Measurements from ENCODE around the gene ZNF280A. TPM values are rescaled to one million over a fixed set of nuclear protein-coding genes. Genes with fewer than 3 reads are reported as not detected.

ZNF280A gene
- total and polyA plus RNA-seq, 2 experiments from 2014 or later = not detected

GRCh38 chr22:22479116-22479515 is 41.0 kb downstream of the ZNF280A start:
- ATAC-seq (no peak), DNase-seq (ENCODE audit: low spot score) (no peak)
- H3K27ac ChIP-seq (ENCODE audit: low read depth) = no peak overlapping the region
- H3K79me2 ChIP-seq (replicated peaks; ENCODE audit: insufficient read depth) = no peaks in the 10 kb centered on the region
- Mint-ChIP-seq H3K36me3 (ENCODE audit: low read depth) (no peaks in the 10 kb centered on the region), H3K27me3 (ENCODE audit: insufficient read depth, low read depth, poor library complexity) (peaks cover 26% of the 10 kb centered on the region), H3K27ac (no peak overlapping the region), H3K4me3 (no peak overlapping the region), H3K4me1 (peaks cover 8% of the 10 kb centered on the region; the same call in 2 of the 3 replicates), H3K9me3 (no peaks in the 10 kb centered on the region; the same call in 2 of the 3 replicates)
- no peak overlapping the region for H3K4me3 ChIP-seq
- no peaks in the 10 kb centered on the region for H3K36me3 ChIP-seq (ENCODE audit: insufficient read depth)
- no peak for TF ChIP-seq EZH2 (IDR thresholded peaks at IDR 0.05; ENCODE audit: low read depth, unreplicated experiment)
- TF ChIP-seq ZNF114 (CRISPR knock-in tag; IDR thresholded peaks at IDR 0.05) = no peak
- no peak for TF ChIP-seq ZNF331 (CRISPR knock-in tag; IDR thresholded peaks at IDR 0.05; ENCODE audit: low read depth)
- TF ChIP-seq, protein P1, sequence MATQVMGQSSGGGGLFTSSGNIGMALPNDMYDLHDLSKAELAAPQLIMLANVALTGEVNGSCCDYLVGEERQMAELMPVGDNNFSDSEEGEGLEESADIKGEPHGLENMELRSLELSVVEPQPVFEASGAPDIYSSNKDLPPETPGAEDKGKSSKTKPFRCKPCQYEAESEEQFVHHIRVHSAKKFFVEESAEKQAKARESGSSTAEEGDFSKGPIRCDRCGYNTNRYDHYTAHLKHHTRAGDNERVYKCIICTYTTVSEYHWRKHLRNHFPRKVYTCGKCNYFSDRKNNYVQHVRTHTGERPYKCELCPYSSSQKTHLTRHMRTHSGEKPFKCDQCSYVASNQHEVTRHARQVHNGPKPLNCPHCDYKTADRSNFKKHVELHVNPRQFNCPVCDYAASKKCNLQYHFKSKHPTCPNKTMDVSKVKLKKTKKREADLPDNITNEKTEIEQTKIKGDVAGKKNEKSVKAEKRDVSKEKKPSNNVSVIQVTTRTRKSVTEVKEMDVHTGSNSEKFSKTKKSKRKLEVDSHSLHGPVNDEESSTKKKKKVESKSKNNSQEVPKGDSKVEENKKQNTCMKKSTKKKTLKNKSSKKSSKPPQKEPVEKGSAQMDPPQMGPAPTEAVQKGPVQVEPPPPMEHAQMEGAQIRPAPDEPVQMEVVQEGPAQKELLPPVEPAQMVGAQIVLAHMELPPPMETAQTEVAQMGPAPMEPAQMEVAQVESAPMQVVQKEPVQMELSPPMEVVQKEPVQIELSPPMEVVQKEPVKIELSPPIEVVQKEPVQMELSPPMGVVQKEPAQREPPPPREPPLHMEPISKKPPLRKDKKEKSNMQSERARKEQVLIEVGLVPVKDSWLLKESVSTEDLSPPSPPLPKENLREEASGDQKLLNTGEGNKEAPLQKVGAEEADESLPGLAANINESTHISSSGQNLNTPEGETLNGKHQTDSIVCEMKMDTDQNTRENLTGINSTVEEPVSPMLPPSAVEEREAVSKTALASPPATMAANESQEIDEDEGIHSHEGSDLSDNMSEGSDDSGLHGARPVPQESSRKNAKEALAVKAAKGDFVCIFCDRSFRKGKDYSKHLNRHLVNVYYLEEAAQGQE (IDR thresholded peaks at IDR 0.05; ENCODE audit: unreplicated experiment) = no peak
- TF ChIP-seq NANOG (IDR thresholded peaks at IDR 0.05; ENCODE audit: borderline replicate concordance) = no peak
- no peak for TF ChIP-seq ZNF462 (CRISPR knock-in tag; IDR thresholded peaks at IDR 0.05)
- no peak for TF ChIP-seq EZH2phosphoT487 (IDR thresholded peaks at IDR 0.05; ENCODE audit: unreplicated experiment)
- TF ChIP-seq, protein P2, sequence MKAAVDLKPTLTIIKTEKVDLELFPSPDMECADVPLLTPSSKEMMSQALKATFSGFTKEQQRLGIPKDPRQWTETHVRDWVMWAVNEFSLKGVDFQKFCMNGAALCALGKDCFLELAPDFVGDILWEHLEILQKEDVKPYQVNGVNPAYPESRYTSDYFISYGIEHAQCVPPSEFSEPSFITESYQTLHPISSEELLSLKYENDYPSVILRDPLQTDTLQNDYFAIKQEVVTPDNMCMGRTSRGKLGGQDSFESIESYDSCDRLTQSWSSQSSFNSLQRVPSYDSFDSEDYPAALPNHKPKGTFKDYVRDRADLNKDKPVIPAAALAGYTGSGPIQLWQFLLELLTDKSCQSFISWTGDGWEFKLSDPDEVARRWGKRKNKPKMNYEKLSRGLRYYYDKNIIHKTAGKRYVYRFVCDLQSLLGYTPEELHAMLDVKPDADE (IDR thresholded peaks at IDR 0.05) = no peak
- H3K9me2 ChIP-seq (ENCODE audit: insufficient read depth) = no peaks in the 10 kb centered on the region
- H3K4me2 ChIP-seq = no peak overlapping the region
- H3K4me1 ChIP-seq (ENCODE audit: insufficient read depth) = peaks cover 8% of the 10 kb centered on the region
- peaks cover 95% of the 10 kb centered on the region for H3K27me3 ChIP-seq (ENCODE audit: insufficient read depth)
- H4K20me1 ChIP-seq (replicated peaks; ENCODE audit: insufficient read depth) = no peaks in the 10 kb centered on the region; the same call in 1 of the 2 replicates
- no peak overlapping the region for H2AFZ ChIP-seq
- H3F3A ChIP-seq (replicated peaks; ENCODE audit: low read depth) = no peaks in the 10 kb centered on the region

All from GM23338 (cell line).